Caco-2 (cell line): ENCODE results near the gene GRM4. TPM values are rescaled to one million over a fixed set of nuclear protein-coding genes. Genes with fewer than 3 reads are reported as not detected.

ENCODE experiments used
- BruUV-seq: library from RNA; stranded (reverse); fragments of 400-500 nt; replicated peaks from 2 replicates; lab custom pipeline; 2021; lab: Mats Ljungman, UMichigan
- CTCF ChIA-PET: fragments of 300-600 bp; sonication (Branson Sonifier 250); formaldehyde crosslinking; loops from one replicate; lab custom pipeline; 2022; ENCODE audit warnings: antibody characterized with exemption; lab: Charles Lee
- POLR2A ChIA-PET: fragments of 300-600 bp; sonication (Branson Sonifier 250); formaldehyde crosslinking; loops from one replicate; lab custom pipeline; 2022; ENCODE audit warnings: antibody characterized with exemption; lab: Charles Lee
- DNase-seq, 2 experiments: peaks; one replicate each; pipeline versions ENCODE4 v3.0.0 to v3.0.0-alpha.2; 2020 to 2022
- H3K27me3 ChIP-seq: replicated peaks from 2 replicates; pipeline ENCODE4 v1.6.0; 2011; ENCODE audit warnings: low read length; ENCODE audit not compliant: control insufficient read depth, insufficient read depth
- H3K36me3 ChIP-seq: 2 replicates; pipeline ENCODE4 v1.5.1; 2011; ENCODE audit warnings: low read length; ENCODE audit not compliant: control insufficient read depth, insufficient read depth
- H3K4me1 ChIP-seq: fragments of 250-450 bp; sonication (Bioruptor Pico); 2 replicates; pipeline ENCODE4 v1.5.1; 2020; ENCODE audit warnings: mild to moderate bottlenecking
- H3K4me3 ChIP-seq: 2 replicates; pipeline ENCODE4 v1.5.1; 2011; ENCODE audit warnings: low read depth, mild to moderate bottlenecking, control low read depth, low read length
- H3K9me3 ChIP-seq: fragments of 250-450 bp; sonication (Bioruptor Pico); 2 replicates; pipeline ENCODE4 v1.5.1; 2020; ENCODE audit warnings: mild to moderate bottlenecking, moderate library complexity
- H3K27ac Mint-ChIP-seq: one replicate; pipeline ENCODE4 v1.8.0; 2022; ENCODE audit warnings: mixed read lengths; ENCODE audit not compliant: unreplicated experiment
- H3K27me3 Mint-ChIP-seq: one replicate; pipeline ENCODE4 v1.8.0; 2022; ENCODE audit warnings: mixed read lengths; ENCODE audit not compliant: insufficient read depth, unreplicated experiment
- H3K36me3 Mint-ChIP-seq: one replicate; pipeline ENCODE4 v1.8.0; 2022; ENCODE audit warnings: mild to moderate bottlenecking, mixed read lengths; ENCODE audit not compliant: insufficient read depth, unreplicated experiment
- H3K4me1 Mint-ChIP-seq: one replicate; pipeline ENCODE4 v1.8.0; 2022; ENCODE audit warnings: low read depth, mixed read lengths; ENCODE audit not compliant: unreplicated experiment
- H3K4me3 Mint-ChIP-seq: one replicate; pipeline ENCODE4 v1.8.0; 2022; ENCODE audit warnings: mild to moderate bottlenecking, moderate library complexity, mixed read lengths; ENCODE audit not compliant: unreplicated experiment
- H3K9me3 Mint-ChIP-seq: one replicate; pipeline ENCODE4 v1.8.0; 2022; ENCODE audit warnings: mixed read lengths; ENCODE audit not compliant: unreplicated experiment
- CTCF ChIP-seq, 2 experiments: fragments of 200-600 bp in 1 of 2; IDR thresholded peaks; 1 replicate in 1 of 2; 2 replicates in 1 of 2; pipeline versions ENCODE4 v1.5.1 to v1.8.0; 2011 to 2022; ENCODE audit warnings: antibody characterized with exemption in 1 of 2, control low read depth in 1 of 2, inconsistent platforms in 1 of 2, low read depth in 1 of 2, low read length in 1 of 2, mild to moderate bottlenecking in 1 of 2, moderate library complexity in 1 of 2; ENCODE audit not compliant: insufficient read depth in 1 of 2, severe bottlenecking in 1 of 2, unreplicated experiment in 1 of 2
- intact Hi-C: fragments of 100-400 bp; cut with micrococcal nuclease; formaldehyde crosslinking; loops from one replicate; pipeline ENCODE4 v1.10.0; 2022; ENCODE audit not compliant: unreplicated experiment
- total RNA-seq: library from RNA; stranded (reverse); gene quantifications from 2 replicates; pipeline ENCODE4 v1.2.3, GENCODE V29; 2022

Gene GRM4
- total RNA-seq, 1 experiment from 2014 or later = 0.09 TPM

DNA sequence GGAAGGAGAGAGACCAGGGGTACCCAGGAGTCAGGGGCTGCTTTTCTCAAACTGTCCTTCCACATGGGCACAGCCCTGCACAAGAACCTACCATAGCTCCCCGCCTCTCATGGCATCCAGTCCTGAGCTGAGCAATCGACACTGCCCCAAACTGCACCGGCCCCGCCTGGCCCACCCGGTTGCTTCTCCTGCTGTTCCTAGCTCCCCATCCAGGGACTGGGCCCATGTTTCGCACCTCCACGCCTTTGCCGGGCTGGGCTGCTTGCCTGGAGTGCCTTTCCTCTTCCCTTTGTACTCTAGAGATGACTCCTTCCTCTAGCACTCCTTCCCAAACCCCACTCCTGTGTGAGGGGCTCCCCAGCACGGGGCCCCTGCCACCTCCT, 123.0 kb downstream of the GRM4 start:
- H3K4me3 ChIP-seq = no peak overlapping the region
- Mint-ChIP-seq H3K4me1 (peaks cover 6% of the 10 kb centered on the region), H3K36me3 (no peaks in the 10 kb centered on the region), H3K4me3 (no peak overlapping the region), H3K9me3 (no peaks in the 10 kb centered on the region), H3K27me3 (peaks cover 4% of the 10 kb centered on the region), H3K27ac (no peak overlapping the region)
- H3K27me3 ChIP-seq = no peaks in the 10 kb centered on the region; the same call in 1 of the 2 replicates
- no peak for TF ChIP-seq CTCF (IDR thresholded peaks at IDR 0.05; ENCODE audit: insufficient read depth in 1 of 2, low read depth in 1 of 2, low read length in 1 of 2, severe bottlenecking in 1 of 2, unreplicated experiment in 1 of 2)
- CTCF ChIA-PET = interaction anchor here (1.2 kb wide), 1 partner anchor 16 kb away, joined by 3 read pairs; no protein-coding TSS in a partner anchor
- H3K36me3 ChIP-seq = no peaks in the 10 kb centered on the region
- H3K9me3 ChIP-seq = no peaks in the 10 kb centered on the region; the same call in 1 of the 2 replicates
- no peak for DNase-seq
- POLR2A ChIA-PET = no interaction called here
- H3K4me1 ChIP-seq = no peaks in the 10 kb centered on the region
- intact Hi-C loops = loop anchor here (10.0 kb wide), 1 partner anchor 168 kb away; no protein-coding TSS in a partner anchor
- no TSS peak for BruUV-seq

- POLR2A ChIA-PET = no interaction called here
- Mint-ChIP-seq H3K4me3 (no peak overlapping the region), H3K36me3 (no peaks in the 10 kb centered on the region), H3K9me3 (no peaks in the 10 kb centered on the region), H3K27ac (no peak overlapping the region), H3K4me1 (peaks cover 6% of the 10 kb centered on the region), H3K27me3 (peaks cover 4% of the 10 kb centered on the region)
- H3K4me1 ChIP-seq = no peaks in the 10 kb centered on the region
- BruUV-seq = no TSS peak
- no peaks in the 10 kb centered on the region; the same call in 1 of the 2 replicates for H3K27me3 ChIP-seq
- no peak overlapping the region for H3K4me3 ChIP-seq
- no peak for DNase-seq
- CTCF ChIA-PET = interaction anchor here (1.2 kb wide), 1 partner anchor 16 kb away, joined by 3 read pairs; no protein-coding TSS in a partner anchor
- intact Hi-C loops = loop anchor here (10.0 kb wide), 1 partner anchor 168 kb away; no protein-coding TSS in a partner anchor
- no peaks in the 10 kb centered on the region; the same call in 1 of the 2 replicates for H3K9me3 ChIP-seq
- no peaks in the 10 kb centered on the region for H3K36me3 ChIP-seq
- no peak for TF ChIP-seq CTCF (IDR thresholded peaks at IDR 0.05; ENCODE audit: insufficient read depth in 1 of 2, low read depth in 1 of 2, low read length in 1 of 2, severe bottlenecking in 1 of 2, unreplicated experiment in 1 of 2)
Observed at GRCh38 chr6:34022250-34022872, 123.5 kb downstream of the GRM4 start.

- BruUV-seq = no TSS peak
- no peak overlapping the region for H3K27ac Mint-ChIP-seq
- peaks cover 4% of the 10 kb centered on the region for H3K27me3 Mint-ChIP-seq
- DNase-seq = no peak
- CTCF ChIA-PET = no interaction called here
- H3K36me3 Mint-ChIP-seq = no peaks in the 10 kb centered on the region
- Histone ChIP-seq H3K9me3 (no peaks in the 10 kb centered on the region; the same call in 1 of the 2 replicates), H3K4me3 (no peak overlapping the region), H3K36me3 (no peaks in the 10 kb centered on the region), H3K27me3 (no peaks in the 10 kb centered on the region; the same call in 1 of the 2 replicates), H3K4me1 (no peaks in the 10 kb centered on the region)
- peaks cover 6% of the 10 kb centered on the region for H3K4me1 Mint-ChIP-seq
- POLR2A ChIA-PET = no interaction called here
- H3K4me3 Mint-ChIP-seq = no peak overlapping the region
- intact Hi-C loops = loop anchor here (10.0 kb wide), 1 partner anchor 167 kb away; no protein-coding TSS in a partner anchor
- no peaks in the 10 kb centered on the region for H3K9me3 Mint-ChIP-seq
- no peak for TF ChIP-seq CTCF (IDR thresholded peaks at IDR 0.05; ENCODE audit: insufficient read depth in 1 of 2, low read depth in 1 of 2, low read length in 1 of 2, severe bottlenecking in 1 of 2, unreplicated experiment in 1 of 2)
Observed at GRCh38 chr6:34021554-34022190, 124.2 kb downstream of the GRM4 start.
